HG03175 (cell line): Measurements from ENCODE around the gene SCAMP5.

Experiments used
- ATAC-seq: cut with Tn5 transposase; IDR thresholded peaks from one replicate; pipeline ENCODE4 v1.9.1; 2021; ENCODE audit warnings: mild to moderate bottlenecking, moderate library complexity; ENCODE audit not compliant: unreplicated experiment

Gene SCAMP5

GRCh38 chr15:75065851-75066509, 70.6 kb downstream of the SCAMP5 start:
- no peak for ATAC-seq

GRCh38 chr15:75067123-75067830, 71.9 kb downstream of the SCAMP5 start:
- no peak for ATAC-seq

GRCh38 chr15:75068748-75069147, 73.4 kb downstream of the SCAMP5 start:
- ATAC-seq = no peak

GRCh38 chr15:75069301-75069925, 74.0 kb downstream of the SCAMP5 start:
- ATAC-seq = peak; percentile 75

- no peak for ATAC-seq
Measured at GRCh38 chr15:75070674-75071073, 75.3 kb downstream of the SCAMP5 start.
